ENCODE data around the gene IRAK2. TPM values are rescaled to one million over a fixed set of nuclear protein-coding genes. Genes with fewer than 3 reads are reported as not detected.
"Not testable (repeated sequence)": the region's sequence is repeated elsewhere in the genome, so short reads cannot be mapped to it uniquely, and the experiment has no call there.

IRAK2 gene
- total RNA-seq, 2 donors from 2014 or later: 0.26 to 0.40 TPM

DNA sequence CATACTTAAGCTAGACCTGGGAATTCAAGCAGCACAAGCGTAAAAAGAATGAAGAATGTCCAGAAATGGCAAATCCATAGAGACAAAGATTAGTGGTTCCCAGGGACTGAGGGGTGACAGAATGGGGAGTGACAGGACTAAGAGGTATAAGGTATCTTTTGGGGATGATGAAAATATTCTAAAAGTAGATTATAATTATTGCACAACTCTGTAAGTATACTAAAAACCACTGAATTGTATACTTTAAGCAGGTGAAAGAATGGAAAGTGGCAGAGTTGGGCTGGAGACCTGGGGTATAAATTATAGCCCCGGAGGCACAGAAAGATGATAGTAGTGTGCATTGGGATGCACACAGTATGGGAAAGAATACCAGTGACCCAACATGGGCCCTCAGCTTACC, 43.7 kb upstream of the IRAK2 start:
- Mint-ChIP-seq H3K36me3 (ENCODE audit: low read depth) (peaks cover 49% of the 10 kb centered on the region), H3K9me3 (no peaks in the 10 kb centered on the region), H3K4me3 (no peak overlapping the region), H3K27me3 (ENCODE audit: insufficient read depth) (no peaks in the 10 kb centered on the region), H3K4me1 (peaks cover 6% of the 10 kb centered on the region), H3K27ac (no peak overlapping the region)
- WGBS, 2 experiments (ENCODE audit: insufficient coverage in 1 of 2, insufficient read length in 1 of 2): 89 to 92% methylated on average over 1 to 2 of the region's 2 CpGs
- Histone ChIP-seq H3K27ac (ENCODE audit: low read depth, low read length) (no peak overlapping the region), H3K36me3 (ENCODE audit: control insufficient read depth, insufficient read depth, low read length) (peaks cover 48% of the 10 kb centered on the region), H3K4me3 (ENCODE audit: low read length) (no peak overlapping the region), H3K9ac (ENCODE audit: extremely low read depth, low read length, poor library complexity, severe bottlenecking) (no peak overlapping the region), H3K9me3 (ENCODE audit: control insufficient read depth, low read length) (no peaks in the 10 kb centered on the region), H3K27me3 (ENCODE audit: control insufficient read depth, insufficient read depth, low read length, poor library complexity, severe bottlenecking) (no peaks in the 10 kb centered on the region), H3K4me1 (ENCODE audit: control insufficient read depth, insufficient read depth, low read length) (no peaks in the 10 kb centered on the region)
- no peak for TF ChIP-seq CTCF (conservative IDR thresholded peaks at IDR 0.05)
- no peak for DNase-seq

GRCh38 chr3:10122724-10123123, 42.0 kb upstream of the IRAK2 start:
- Histone ChIP-seq H3K9me3 (ENCODE audit: control insufficient read depth, low read length) (no peaks in the 10 kb centered on the region), H3K9ac (ENCODE audit: extremely low read depth, low read length, poor library complexity, severe bottlenecking) (no peak overlapping the region), H3K36me3 (ENCODE audit: control insufficient read depth, insufficient read depth, low read length) (peaks cover 62% of the 10 kb centered on the region), H3K4me3 (ENCODE audit: low read length) (no peak overlapping the region), H3K27me3 (ENCODE audit: control insufficient read depth, insufficient read depth, low read length, poor library complexity, severe bottlenecking) (no peaks in the 10 kb centered on the region), H3K4me1 (ENCODE audit: control insufficient read depth, insufficient read depth, low read length) (no peaks in the 10 kb centered on the region), H3K27ac (ENCODE audit: low read depth, low read length) (no peak overlapping the region)
- H3K9me3 Mint-ChIP-seq: no peaks in the 10 kb centered on the region
- H3K27me3 Mint-ChIP-seq (ENCODE audit: insufficient read depth): no peaks in the 10 kb centered on the region
- no peak overlapping the region for H3K4me3 Mint-ChIP-seq
- no peak overlapping the region for H3K27ac Mint-ChIP-seq
- WGBS, 2 experiments (ENCODE audit: insufficient coverage in 1 of 2, insufficient read length in 1 of 2): 94% methylated on average over 4 of the region's 4 CpGs
- H3K36me3 Mint-ChIP-seq (ENCODE audit: low read depth): peaks cover 63% of the 10 kb centered on the region
- H3K4me1 Mint-ChIP-seq: no peaks in the 10 kb centered on the region
- TF ChIP-seq CTCF (conservative IDR thresholded peaks at IDR 0.05): no peak
- no peak for DNase-seq

- not testable (repeated sequence) for H3K36me3 Mint-ChIP-seq (ENCODE audit: low read depth); H3K36me3 ChIP-seq (ENCODE audit: control insufficient read depth, insufficient read depth, low read length); H3K27ac ChIP-seq (ENCODE audit: low read depth, low read length); H3K4me3 ChIP-seq (ENCODE audit: low read length); H3K27me3 ChIP-seq (ENCODE audit: control insufficient read depth, insufficient read depth, low read length, poor library complexity, severe bottlenecking); H3K4me1 Mint-ChIP-seq; H3K27ac Mint-ChIP-seq; H3K4me3 Mint-ChIP-seq; DNase-seq; H3K9me3 ChIP-seq (ENCODE audit: control insufficient read depth, low read length); H3K4me1 ChIP-seq (ENCODE audit: control insufficient read depth, insufficient read depth, low read length); H3K9me3 Mint-ChIP-seq; H3K9ac ChIP-seq (ENCODE audit: extremely low read depth, low read length, poor library complexity, severe bottlenecking); H3K27me3 Mint-ChIP-seq (ENCODE audit: insufficient read depth)
- WGBS, 2 experiments (ENCODE audit: insufficient coverage in 1 of 2, insufficient read length in 1 of 2): 90 to 96% methylated on average over 7 to 9 of the region's 9 CpGs
Observed at GRCh38 chr3:10135872-10136271, 28.8 kb upstream of the IRAK2 start.

DNA sequence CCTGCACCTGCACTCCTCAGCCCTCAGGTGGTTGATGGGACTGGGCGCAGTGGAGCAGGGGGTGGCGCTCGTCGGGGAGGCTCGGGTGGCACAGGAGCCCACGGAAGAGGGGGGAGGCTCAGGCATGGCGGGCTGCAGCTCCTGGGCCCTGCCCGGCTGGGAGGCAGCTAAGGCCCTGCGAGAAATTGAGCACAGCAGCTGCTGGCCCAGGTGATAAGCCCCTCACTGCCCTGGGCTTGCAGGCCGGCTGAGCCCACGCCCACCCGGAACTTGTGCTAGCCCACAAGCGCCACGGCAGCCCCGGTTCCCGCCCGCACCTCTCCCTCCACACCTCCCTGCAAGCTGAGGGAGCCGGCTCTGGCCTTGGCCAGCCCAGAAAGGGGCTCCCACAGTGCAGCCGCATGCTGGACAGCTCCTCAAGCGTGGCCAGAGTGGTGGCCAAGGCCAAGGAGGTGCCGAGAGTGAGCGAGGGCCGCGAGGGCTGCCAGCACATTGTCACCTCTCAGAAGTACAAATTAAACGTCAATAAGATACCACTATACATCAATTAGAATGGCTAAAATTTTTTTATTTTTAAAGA, 28.2 kb upstream of the IRAK2 start:
- Histone ChIP-seq H3K27ac (ENCODE audit: low read depth, low read length) (no peak overlapping the region), H3K4me3 (ENCODE audit: low read length) (no peak overlapping the region), H3K9ac (ENCODE audit: extremely low read depth, low read length, poor library complexity, severe bottlenecking) (no peak overlapping the region), H3K4me1 (ENCODE audit: control insufficient read depth, insufficient read depth, low read length) (no peaks in the 10 kb centered on the region), H3K9me3 (ENCODE audit: control insufficient read depth, low read length) (no peaks in the 10 kb centered on the region), H3K27me3 (ENCODE audit: control insufficient read depth, insufficient read depth, low read length, poor library complexity, severe bottlenecking) (no peaks in the 10 kb centered on the region), H3K36me3 (ENCODE audit: control insufficient read depth, insufficient read depth, low read length) (no peaks in the 10 kb centered on the region)
- H3K27ac Mint-ChIP-seq: no peak overlapping the region
- no peak for DNase-seq
- no peaks in the 10 kb centered on the region for H3K4me1 Mint-ChIP-seq
- H3K9me3 Mint-ChIP-seq: peaks cover 5% of the 10 kb centered on the region
- H3K27me3 Mint-ChIP-seq (ENCODE audit: insufficient read depth): no peaks in the 10 kb centered on the region
- 89 to 92% methylated on average over 11 to 25 of the region's 25 CpGs for WGBS, 2 experiments (ENCODE audit: insufficient coverage in 1 of 2, insufficient read length in 1 of 2)
- TF ChIP-seq CTCF (conservative IDR thresholded peaks at IDR 0.05): no peak
- no peak overlapping the region for H3K4me3 Mint-ChIP-seq
- H3K36me3 Mint-ChIP-seq (ENCODE audit: low read depth): no peaks in the 10 kb centered on the region

Data from endodermal cell (in vitro differentiated cells).